ENCODE data around the gene IL36B. TPM values are rescaled to one million over a fixed set of nuclear protein-coding genes. Genes with fewer than 3 reads are reported as not detected.

Gene IL36B
- total RNA-seq, 1 donor from 2014 or later = not detected

GRCh38 chr2:113032737-113033136 lies 19.9 kb downstream of the IL36B start:
- no peak for FAIRE-seq
- Histone ChIP-seq H3K36me3 (ENCODE audit: insufficient read depth, low read length) (no peaks in the 10 kb centered on the region), H4K20me1 (ENCODE audit: insufficient read depth, low read length) (no peaks in the 10 kb centered on the region), H3K4me2 (ENCODE audit: low read length) (no peak overlapping the region), H3K79me2 (ENCODE audit: insufficient read depth, low read length) (no peaks in the 10 kb centered on the region), H3K27ac (ENCODE audit: low read depth, low read length) (no peak overlapping the region), H2AFZ (ENCODE audit: low read depth, low read length) (no peak overlapping the region), H3K4me1 (ENCODE audit: insufficient read depth, low read length) (no peaks in the 10 kb centered on the region), H3K27me3 (ENCODE audit: insufficient read depth, low read length) (peaks cover 36% of the 10 kb centered on the region), H3K9ac (ENCODE audit: low read length) (no peak overlapping the region), H3K9me3 (ENCODE audit: insufficient read depth, low read depth, low read length) (no peaks in the 10 kb centered on the region), H3K4me3 (ENCODE audit: insufficient read depth, low read depth, low read length) (no peak overlapping the region)
- H3K36me3 Mint-ChIP-seq (ENCODE audit: low read depth, unreplicated experiment) = no peaks in the 10 kb centered on the region
- TF ChIP-seq EZH2 (IDR thresholded peaks at IDR 0.05; ENCODE audit: insufficient read depth, low read length) (no peak), CTCF (IDR thresholded peaks at IDR 0.05; ENCODE audit: insufficient read depth, low read depth, low read length) (no peak)
- no peak overlapping the region for H3K27ac Mint-ChIP-seq (ENCODE audit: unreplicated experiment)
- H3K4me1 Mint-ChIP-seq (ENCODE audit: low read depth, unreplicated experiment) = no peaks in the 10 kb centered on the region
- H3K9me3 Mint-ChIP-seq (ENCODE audit: unreplicated experiment) = peaks cover 4% of the 10 kb centered on the region
- peaks cover 33% of the 10 kb centered on the region for H3K27me3 Mint-ChIP-seq (ENCODE audit: low read depth, unreplicated experiment)
- no peak overlapping the region for H3K4me3 Mint-ChIP-seq (ENCODE audit: unreplicated experiment)
- no peak for DNase-seq (ENCODE audit: low read depth)

- Histone ChIP-seq H3K4me2 (ENCODE audit: low read length) (no peak overlapping the region), H4K20me1 (ENCODE audit: insufficient read depth, low read length) (no peaks in the 10 kb centered on the region), H3K36me3 (ENCODE audit: insufficient read depth, low read length) (no peaks in the 10 kb centered on the region), H3K79me2 (ENCODE audit: insufficient read depth, low read length) (no peaks in the 10 kb centered on the region), H3K9ac (ENCODE audit: low read length) (no peak overlapping the region), H3K4me3 (ENCODE audit: insufficient read depth, low read depth, low read length) (no peak overlapping the region), H3K27ac (ENCODE audit: low read depth, low read length) (no peak overlapping the region), H2AFZ (ENCODE audit: low read depth, low read length) (no peak overlapping the region), H3K9me3 (ENCODE audit: insufficient read depth, low read depth, low read length) (no peaks in the 10 kb centered on the region), H3K4me1 (ENCODE audit: insufficient read depth, low read length) (no peaks in the 10 kb centered on the region), H3K27me3 (ENCODE audit: insufficient read depth, low read length) (peaks cover 55% of the 10 kb centered on the region)
- DNase-seq (ENCODE audit: low read depth) (no peak), FAIRE-seq (no peak)
- no peak overlapping the region for H3K4me3 Mint-ChIP-seq (ENCODE audit: unreplicated experiment)
- no peaks in the 10 kb centered on the region for H3K36me3 Mint-ChIP-seq (ENCODE audit: low read depth, unreplicated experiment)
- peaks cover 4% of the 10 kb centered on the region for H3K9me3 Mint-ChIP-seq (ENCODE audit: unreplicated experiment)
- H3K4me1 Mint-ChIP-seq (ENCODE audit: low read depth, unreplicated experiment) = no peaks in the 10 kb centered on the region
- peaks cover 37% of the 10 kb centered on the region for H3K27me3 Mint-ChIP-seq (ENCODE audit: low read depth, unreplicated experiment)
- no peak for TF ChIP-seq EZH2 (IDR thresholded peaks at IDR 0.05; ENCODE audit: insufficient read depth, low read length)
- no peak for TF ChIP-seq CTCF (IDR thresholded peaks at IDR 0.05; ENCODE audit: insufficient read depth, low read depth, low read length)
- no peak overlapping the region for H3K27ac Mint-ChIP-seq (ENCODE audit: unreplicated experiment)
Measured at GRCh38 chr2:113028112-113028511, 24.6 kb downstream of the IL36B start.

- Histone ChIP-seq H3K4me2 (ENCODE audit: low read length) (no peak overlapping the region), H3K27ac (ENCODE audit: low read depth, low read length) (no peak overlapping the region), H3K79me2 (ENCODE audit: insufficient read depth, low read length) (no peaks in the 10 kb centered on the region), H3K27me3 (ENCODE audit: insufficient read depth, low read length) (peaks cover 56% of the 10 kb centered on the region), H3K9ac (ENCODE audit: low read length) (no peak overlapping the region), H3K36me3 (ENCODE audit: insufficient read depth, low read length) (no peaks in the 10 kb centered on the region), H2AFZ (ENCODE audit: low read depth, low read length) (no peak overlapping the region), H3K9me3 (ENCODE audit: insufficient read depth, low read depth, low read length) (no peaks in the 10 kb centered on the region), H4K20me1 (ENCODE audit: insufficient read depth, low read length) (no peaks in the 10 kb centered on the region), H3K4me3 (ENCODE audit: insufficient read depth, low read depth, low read length) (no peak overlapping the region), H3K4me1 (ENCODE audit: insufficient read depth, low read length) (no peaks in the 10 kb centered on the region)
- peaks cover 4% of the 10 kb centered on the region for H3K9me3 Mint-ChIP-seq (ENCODE audit: unreplicated experiment)
- FAIRE-seq = no peak
- no peak for DNase-seq (ENCODE audit: low read depth)
- no peak for TF ChIP-seq CTCF (IDR thresholded peaks at IDR 0.05; ENCODE audit: insufficient read depth, low read depth, low read length)
- TF ChIP-seq EZH2 (IDR thresholded peaks at IDR 0.05; ENCODE audit: insufficient read depth, low read length) = no peak
- no peaks in the 10 kb centered on the region for H3K36me3 Mint-ChIP-seq (ENCODE audit: low read depth, unreplicated experiment)
- no peak overlapping the region for H3K4me3 Mint-ChIP-seq (ENCODE audit: unreplicated experiment)
- H3K27me3 Mint-ChIP-seq (ENCODE audit: low read depth, unreplicated experiment) = peaks cover 37% of the 10 kb centered on the region
- H3K27ac Mint-ChIP-seq (ENCODE audit: unreplicated experiment) = no peak overlapping the region
- H3K4me1 Mint-ChIP-seq (ENCODE audit: low read depth, unreplicated experiment) = no peaks in the 10 kb centered on the region
Measured at GRCh38 chr2:113027691-113028090, 25.0 kb downstream of the IL36B start.

Measured in astrocyte (in vitro differentiated cells and primary cell).